Measurements from ENCODE around the gene PTPMT1. TPM values are rescaled to one million over a fixed set of nuclear protein-coding genes. Genes with fewer than 3 reads are reported as not detected.
A peak's percentile ranks its signal among the peaks of the same experiment; 100 is the strongest.

PTPMT1 gene
- total and polyA plus RNA-seq, 8 donors, result 35.0 to 75.2 (median 42.0) TPM

- TF ChIP-seq, protein P1, sequence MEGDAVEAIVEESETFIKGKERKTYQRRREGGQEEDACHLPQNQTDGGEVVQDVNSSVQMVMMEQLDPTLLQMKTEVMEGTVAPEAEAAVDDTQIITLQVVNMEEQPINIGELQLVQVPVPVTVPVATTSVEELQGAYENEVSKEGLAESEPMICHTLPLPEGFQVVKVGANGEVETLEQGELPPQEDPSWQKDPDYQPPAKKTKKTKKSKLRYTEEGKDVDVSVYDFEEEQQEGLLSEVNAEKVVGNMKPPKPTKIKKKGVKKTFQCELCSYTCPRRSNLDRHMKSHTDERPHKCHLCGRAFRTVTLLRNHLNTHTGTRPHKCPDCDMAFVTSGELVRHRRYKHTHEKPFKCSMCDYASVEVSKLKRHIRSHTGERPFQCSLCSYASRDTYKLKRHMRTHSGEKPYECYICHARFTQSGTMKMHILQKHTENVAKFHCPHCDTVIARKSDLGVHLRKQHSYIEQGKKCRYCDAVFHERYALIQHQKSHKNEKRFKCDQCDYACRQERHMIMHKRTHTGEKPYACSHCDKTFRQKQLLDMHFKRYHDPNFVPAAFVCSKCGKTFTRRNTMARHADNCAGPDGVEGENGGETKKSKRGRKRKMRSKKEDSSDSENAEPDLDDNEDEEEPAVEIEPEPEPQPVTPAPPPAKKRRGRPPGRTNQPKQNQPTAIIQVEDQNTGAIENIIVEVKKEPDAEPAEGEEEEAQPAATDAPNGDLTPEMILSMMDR (IDR thresholded peaks at IDR 0.05), result no peak
These were observed 30.6 kb upstream of the PTPMT1 start for GRCh38 chr11:47534704-47535251.

GRCh38 chr11:47536915-47537314 lies 28.5 kb upstream of the PTPMT1 start:
- intact Hi-C loops (cut with DNase I), result no loop called here
- ATAC-seq, result no peak
- Histone ChIP-seq H3K4me1 (peaks cover 36 to 95% of the 10 kb centered on the region in 2 donors), H3K9me3 (no peaks in the 10 kb centered on the region), H3K27me3 (no peaks in the 10 kb centered on the region), H3K27ac (no peak overlapping the region), H3K4me3 (no peak overlapping the region), H3K36me3 (peaks cover 0 to 15% of the 10 kb centered on the region in 2 donors)
- peak in 2 of 4 donors; percentile 62 to 74 for DNase-seq
- TF ChIP-seq, protein P1 (IDR thresholded peaks at IDR 0.05), result no peak

More at GRCh38 chr11:47534704-47535251, 30.6 kb upstream of the PTPMT1 start:
- Histone ChIP-seq H3K27me3 (no peaks in the 10 kb centered on the region), H3K4me1 (peaks cover 25 to 90% of the 10 kb centered on the region in 2 donors), H3K4me3 (no peak overlapping the region), H3K36me3 (peaks cover 0 to 15% of the 10 kb centered on the region in 2 donors), H3K9me3 (no peaks in the 10 kb centered on the region), H3K27ac (no peak overlapping the region)
- intact Hi-C loops (cut with DNase I), result no loop called here
- ATAC-seq (no peak), DNase-seq (no peak)

GRCh38 chr11:47538741-47539565 lies 26.4 kb upstream of the PTPMT1 start:
- peak in 2 of 4 donors; percentile 56 to 70 for DNase-seq
- Histone ChIP-seq H3K27me3 (no peaks in the 10 kb centered on the region), H3K4me3 (no peak overlapping the region), H3K27ac (peak overlapping the region in 1 of 2 donors; percentile 53), H3K4me1 (peaks cover 34 to 91% of the 10 kb centered on the region in 2 donors), H3K9me3 (no peaks in the 10 kb centered on the region), H3K36me3 (peaks cover 0 to 15% of the 10 kb centered on the region in 2 donors)
- peak; percentile 44 for ATAC-seq
- intact Hi-C loops (cut with DNase I), result no loop called here
- TF ChIP-seq, protein P1 (IDR thresholded peaks at IDR 0.05), result no peak

- intact Hi-C loops (cut with DNase I), result no loop called here
These were observed 25.7 kb upstream of the PTPMT1 start for GRCh38 chr11:47539681-47540039.

More at GRCh38 chr11:47539681-47540039, 25.7 kb upstream of the PTPMT1 start:
- no peaks in the 10 kb centered on the region for H3K9me3 ChIP-seq
- H3K4me1 ChIP-seq, result peaks cover 34 to 91% of the 10 kb centered on the region in 2 donors
- H3K27me3 ChIP-seq, result no peaks in the 10 kb centered on the region
- H3K4me3 ChIP-seq, result no peak overlapping the region
- H3K36me3 ChIP-seq, result peaks cover 0 to 10% of the 10 kb centered on the region in 2 donors
- ATAC-seq, result peak; percentile 16
- no peak for DNase-seq
- peak overlapping the region in 1 of 2 donors; percentile 53 for H3K27ac ChIP-seq
- TF ChIP-seq, protein P1 (IDR thresholded peaks at IDR 0.05), result no peak

Measured in left lung (tissue), 10 donors.